ENCODE measurements around the gene CD69.

GRCh38 chr12:9731797-9732196 is 28.9 kb downstream of the CD69 start:
- TF ChIP-seq CTCF (IDR thresholded peaks at IDR 0.05 in 4 of 5, conservative IDR thresholded peaks at IDR 0.05 in 1 of 5) (no peak), POLR2A (IDR thresholded peaks at IDR 0.05) (no peak)

Data from gastrocnemius medialis (tissue), 4 donors.